ENCODE data around the gene PCCB.

The PCCB gene

GRCh38 chr3:136277634-136278033, 27.5 kb downstream of the PCCB start:
- Mint-ChIP-seq H3K4me3 (no peak overlapping the region), H3K36me3 (ENCODE audit: low read depth) (peaks cover 84% of the 10 kb centered on the region), H3K9me3 (peaks cover 20% of the 10 kb centered on the region), H3K27me3 (no peaks in the 10 kb centered on the region), H3K4me1 (ENCODE audit: low read depth) (peaks cover 19% of the 10 kb centered on the region), H3K27ac (no peak overlapping the region)
- no peak for DNase-seq

DNA sequence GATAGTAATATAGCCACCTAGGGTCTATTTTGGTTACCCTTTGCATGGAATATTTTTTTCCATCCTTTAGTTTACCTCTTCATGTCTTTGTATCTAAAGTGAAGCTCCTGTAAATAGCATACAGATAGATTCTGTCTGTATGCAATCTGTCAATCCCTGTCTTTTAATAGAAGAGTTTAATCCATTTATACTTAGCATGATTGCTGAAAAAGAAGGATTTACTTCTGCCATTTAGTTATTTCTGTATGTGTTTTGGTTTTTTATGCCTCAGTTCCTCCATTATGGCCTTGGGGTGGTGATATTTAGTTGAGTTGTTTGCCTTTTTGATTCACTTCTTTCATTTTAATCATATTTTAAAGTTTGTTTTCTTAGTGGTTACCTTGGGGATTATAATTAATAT, 29.0 kb downstream of the PCCB start:
- Mint-ChIP-seq H3K9me3 (peaks cover 20% of the 10 kb centered on the region), H3K4me1 (ENCODE audit: low read depth) (peaks cover 12% of the 10 kb centered on the region), H3K36me3 (ENCODE audit: low read depth) (peaks cover 85% of the 10 kb centered on the region), H3K27me3 (no peaks in the 10 kb centered on the region), H3K27ac (no peak overlapping the region), H3K4me3 (no peak overlapping the region)
- DNase-seq: no peak

- peaks cover 88% of the 10 kb centered on the region for H3K36me3 Mint-ChIP-seq (ENCODE audit: low read depth)
- peaks cover 20% of the 10 kb centered on the region for H3K9me3 Mint-ChIP-seq
- no peak overlapping the region for H3K4me3 Mint-ChIP-seq
Observed at GRCh38 chr3:136280961-136281360, 30.8 kb downstream of the PCCB start.

DNA sequence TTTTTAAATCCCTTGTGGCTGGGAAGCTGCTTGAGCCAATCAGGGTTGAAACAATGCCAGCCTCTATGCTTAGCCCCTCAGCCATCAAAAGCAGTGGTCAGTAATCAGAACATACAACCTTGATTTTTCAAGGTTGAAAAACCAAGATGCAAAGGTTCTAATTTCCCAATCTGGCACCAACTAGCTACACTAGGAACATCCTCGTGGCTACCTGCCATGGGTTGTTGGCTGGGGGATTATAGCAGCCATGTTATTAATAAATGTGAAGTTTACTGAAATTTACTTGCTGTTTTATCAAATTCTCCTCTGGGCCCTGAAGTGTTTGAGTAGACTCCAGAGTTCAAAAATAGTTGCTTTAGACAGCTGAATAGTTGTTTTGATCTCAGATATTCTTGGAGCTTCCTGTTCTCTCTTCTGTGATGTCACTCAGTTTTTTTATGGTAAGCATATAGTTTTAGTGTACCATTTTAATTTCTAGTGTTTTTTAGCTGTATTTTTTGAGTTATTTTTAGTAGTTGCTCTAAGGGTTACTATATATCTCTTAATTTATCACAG, 31.9 kb downstream of the PCCB start:
- DNase-seq: no peak
- Mint-ChIP-seq H3K36me3 (ENCODE audit: low read depth) (peaks cover 85% of the 10 kb centered on the region), H3K27me3 (no peaks in the 10 kb centered on the region), H3K4me3 (no peak overlapping the region), H3K9me3 (peaks cover 20% of the 10 kb centered on the region), H3K27ac (no peak overlapping the region), H3K4me1 (ENCODE audit: low read depth) (peaks cover 10% of the 10 kb centered on the region)

More at GRCh38 chr3:136280961-136281360, 30.8 kb downstream of the PCCB start:
- peaks cover 10% of the 10 kb centered on the region for H3K4me1 Mint-ChIP-seq (ENCODE audit: low read depth)
- H3K27me3 Mint-ChIP-seq: no peaks in the 10 kb centered on the region
- H3K27ac Mint-ChIP-seq: no peak overlapping the region
- no peak for DNase-seq

GRCh38 chr3:136283627-136284026, 33.5 kb downstream of the PCCB start:
- Mint-ChIP-seq H3K27me3 (no peaks in the 10 kb centered on the region), H3K27ac (no peak overlapping the region), H3K36me3 (ENCODE audit: low read depth) (peaks cover 79% of the 10 kb centered on the region), H3K4me1 (ENCODE audit: low read depth) (peaks cover 10% of the 10 kb centered on the region), H3K4me3 (no peak overlapping the region), H3K9me3 (peaks cover 18% of the 10 kb centered on the region)
- no peak for DNase-seq

DNA sequence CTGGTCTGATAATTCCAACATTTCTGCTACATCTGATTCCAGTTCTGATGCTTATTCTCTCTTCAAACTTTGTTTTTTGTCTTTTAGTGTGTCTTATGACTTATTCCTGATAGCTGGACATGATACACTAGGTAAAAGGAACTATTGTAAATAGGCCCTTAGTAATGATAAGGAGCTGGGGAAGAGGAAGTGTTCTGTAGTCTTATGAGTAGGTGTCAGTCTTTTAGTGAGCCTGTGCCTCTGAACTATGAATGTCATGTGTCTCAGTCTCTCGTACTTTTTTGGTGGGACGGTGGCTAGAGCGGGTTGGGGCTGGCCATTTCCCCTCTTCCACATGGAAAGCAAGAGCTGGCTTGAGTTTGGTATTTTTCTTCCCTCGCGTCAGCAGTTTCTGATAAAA, 41.2 kb downstream of the PCCB start:
- Mint-ChIP-seq H3K27ac (no peak overlapping the region), H3K36me3 (ENCODE audit: low read depth) (peaks cover 76% of the 10 kb centered on the region), H3K27me3 (no peaks in the 10 kb centered on the region), H3K9me3 (no peaks in the 10 kb centered on the region), H3K4me1 (ENCODE audit: low read depth) (no peaks in the 10 kb centered on the region), H3K4me3 (no peak overlapping the region)
- no peak for DNase-seq

DNA sequence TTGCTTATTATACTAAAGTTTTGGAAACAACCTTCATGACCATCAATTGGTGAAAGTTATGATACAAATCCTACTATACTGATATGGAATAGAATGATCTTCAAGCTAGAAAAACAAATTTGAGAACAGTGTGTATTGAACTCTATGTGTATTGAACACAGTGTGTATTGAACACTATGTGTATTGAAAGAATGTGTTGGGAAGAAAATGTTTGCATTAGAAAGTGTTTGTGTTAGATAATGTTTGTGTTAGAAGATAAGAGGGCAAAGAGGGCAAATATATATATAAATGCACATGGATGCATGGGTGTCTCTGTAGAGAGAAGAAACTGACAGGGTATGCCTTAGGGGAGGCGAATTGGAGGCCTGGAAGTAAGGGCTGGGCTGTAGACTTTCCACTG, 42.4 kb downstream of the PCCB start:
- H3K4me3 Mint-ChIP-seq: no peak overlapping the region
- no peaks in the 10 kb centered on the region for H3K9me3 Mint-ChIP-seq
- H3K27ac Mint-ChIP-seq: no peak overlapping the region
- DNase-seq: no peak
- H3K4me1 Mint-ChIP-seq (ENCODE audit: low read depth): no peaks in the 10 kb centered on the region
- H3K27me3 Mint-ChIP-seq: no peaks in the 10 kb centered on the region
- peaks cover 74% of the 10 kb centered on the region for H3K36me3 Mint-ChIP-seq (ENCODE audit: low read depth)

DNA sequence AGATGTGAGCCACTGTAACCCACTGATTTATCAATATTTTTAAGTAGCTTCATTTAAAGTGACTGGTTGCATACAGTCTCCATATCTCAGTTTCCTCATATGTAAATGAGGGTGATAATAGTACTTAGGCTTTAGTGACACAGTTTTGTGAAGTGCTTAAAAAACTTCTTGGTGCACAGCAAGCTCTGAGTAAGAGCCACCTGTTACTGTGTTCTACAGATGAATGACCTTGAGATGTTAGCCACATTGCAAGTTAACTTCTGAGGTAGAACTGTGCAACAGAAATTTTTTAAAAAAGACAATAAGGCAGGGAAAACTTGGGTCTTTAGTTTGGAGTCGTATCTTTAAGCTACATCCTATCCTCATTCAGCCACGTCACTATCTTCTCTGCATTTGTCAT, 43.1 kb downstream of the PCCB start:
- H3K4me3 Mint-ChIP-seq: no peak overlapping the region
- H3K27ac Mint-ChIP-seq: no peak overlapping the region

DNA sequence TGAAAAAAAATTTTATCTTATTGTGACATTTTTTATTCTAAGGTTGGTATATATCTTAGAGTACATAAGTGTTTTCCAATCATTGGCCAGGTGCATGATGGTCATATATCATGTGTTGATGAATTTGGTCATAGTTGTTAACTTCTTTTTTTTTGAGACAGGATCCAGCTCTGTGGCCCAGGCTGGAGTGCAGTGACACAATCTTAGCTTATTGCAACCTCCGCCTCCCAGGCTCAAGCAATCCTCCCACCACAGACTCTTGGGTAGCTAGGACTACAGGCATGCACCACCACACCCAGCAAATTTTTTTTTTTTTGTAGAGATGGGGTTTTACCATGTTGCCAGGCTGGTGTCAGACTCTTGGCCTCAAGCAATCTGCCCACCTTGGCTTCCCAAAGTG, 44.0 kb downstream of the PCCB start:
- H3K27me3 Mint-ChIP-seq: no peaks in the 10 kb centered on the region
- DNase-seq: no peak
- peaks cover 81% of the 10 kb centered on the region for H3K36me3 Mint-ChIP-seq (ENCODE audit: low read depth)

More for the DNA sequence above, 43.1 kb downstream of the PCCB start:
- H3K9me3 Mint-ChIP-seq: no peaks in the 10 kb centered on the region
- H3K36me3 Mint-ChIP-seq (ENCODE audit: low read depth): peaks cover 76% of the 10 kb centered on the region
- H3K27me3 Mint-ChIP-seq: no peaks in the 10 kb centered on the region
- no peaks in the 10 kb centered on the region for H3K4me1 Mint-ChIP-seq (ENCODE audit: low read depth)
- DNase-seq: no peak

DNA sequence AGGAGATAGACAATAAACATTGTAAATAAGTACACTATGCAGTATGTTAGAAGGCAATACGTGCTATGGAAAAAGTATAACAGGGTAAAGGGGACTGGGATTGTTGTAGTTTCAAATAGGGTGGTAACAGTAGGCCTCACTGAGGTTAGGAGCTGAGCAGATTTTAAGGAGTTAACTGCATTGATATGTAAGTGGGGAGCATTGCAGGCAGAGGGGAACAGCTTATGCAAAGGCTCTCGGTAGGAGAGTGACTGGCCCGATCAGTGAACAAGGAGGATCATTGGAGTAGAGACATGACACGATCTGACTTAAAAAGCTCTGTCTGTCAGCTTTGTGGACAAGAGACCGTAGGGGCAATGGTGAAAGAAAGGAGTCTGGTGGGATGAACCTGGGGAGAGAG, 46.8 kb downstream of the PCCB start:
- H3K9me3 Mint-ChIP-seq: no peaks in the 10 kb centered on the region
- H3K4me3 Mint-ChIP-seq: no peak overlapping the region
- no peaks in the 10 kb centered on the region for H3K27me3 Mint-ChIP-seq
- H3K36me3 Mint-ChIP-seq (ENCODE audit: low read depth): peaks cover 77% of the 10 kb centered on the region
- no peak overlapping the region for H3K27ac Mint-ChIP-seq
- no peaks in the 10 kb centered on the region for H3K4me1 Mint-ChIP-seq (ENCODE audit: low read depth)
- no peak for DNase-seq

More for the DNA sequence above, 44.0 kb downstream of the PCCB start:
- no peak overlapping the region for H3K4me3 Mint-ChIP-seq
- H3K27ac Mint-ChIP-seq: no peak overlapping the region
- no peaks in the 10 kb centered on the region for H3K4me1 Mint-ChIP-seq (ENCODE audit: low read depth)
- no peaks in the 10 kb centered on the region for H3K9me3 Mint-ChIP-seq

GRCh38 chr3:136297826-136298225, 47.7 kb downstream of the PCCB start:
- H3K4me3 Mint-ChIP-seq: no peak overlapping the region
- no peak for DNase-seq
- H3K9me3 Mint-ChIP-seq: no peaks in the 10 kb centered on the region
- H3K27me3 Mint-ChIP-seq: no peaks in the 10 kb centered on the region
- H3K4me1 Mint-ChIP-seq (ENCODE audit: low read depth): no peaks in the 10 kb centered on the region
- H3K27ac Mint-ChIP-seq: peak overlapping the region; percentile 22
- H3K36me3 Mint-ChIP-seq (ENCODE audit: low read depth): peaks cover 76% of the 10 kb centered on the region

GRCh38 chr3:136300444-136300843, 50.3 kb downstream of the PCCB start:
- no peaks in the 10 kb centered on the region for H3K9me3 Mint-ChIP-seq
- no peaks in the 10 kb centered on the region for H3K27me3 Mint-ChIP-seq
- H3K4me1 Mint-ChIP-seq (ENCODE audit: low read depth): no peaks in the 10 kb centered on the region
- peaks cover 74% of the 10 kb centered on the region for H3K36me3 Mint-ChIP-seq (ENCODE audit: low read depth)
- H3K4me3 Mint-ChIP-seq: no peak overlapping the region
- no peak for DNase-seq
- H3K27ac Mint-ChIP-seq: no peak overlapping the region

GRCh38 chr3:136305879-136306278, 55.7 kb downstream of the PCCB start:
- no peak for DNase-seq
- Mint-ChIP-seq H3K4me1 (ENCODE audit: low read depth) (no peaks in the 10 kb centered on the region), H3K9me3 (peaks cover 2% of the 10 kb centered on the region), H3K36me3 (ENCODE audit: low read depth) (peaks cover 64% of the 10 kb centered on the region), H3K4me3 (no peak overlapping the region), H3K27me3 (no peaks in the 10 kb centered on the region), H3K27ac (no peak overlapping the region)

GRCh38 chr3:136311261-136311660, 61.1 kb downstream of the PCCB start:
- no peaks in the 10 kb centered on the region for H3K9me3 Mint-ChIP-seq
- no peaks in the 10 kb centered on the region for H3K27me3 Mint-ChIP-seq
- no peak overlapping the region for H3K27ac Mint-ChIP-seq
- H3K4me3 Mint-ChIP-seq: no peak overlapping the region
- DNase-seq: no peak
- H3K36me3 Mint-ChIP-seq (ENCODE audit: low read depth): peaks cover 32% of the 10 kb centered on the region
- no peaks in the 10 kb centered on the region for H3K4me1 Mint-ChIP-seq (ENCODE audit: low read depth)

- H3K27ac Mint-ChIP-seq: no peak overlapping the region
Observed at GRCh38 chr3:136311968-136312367, 61.8 kb downstream of the PCCB start.

DNA sequence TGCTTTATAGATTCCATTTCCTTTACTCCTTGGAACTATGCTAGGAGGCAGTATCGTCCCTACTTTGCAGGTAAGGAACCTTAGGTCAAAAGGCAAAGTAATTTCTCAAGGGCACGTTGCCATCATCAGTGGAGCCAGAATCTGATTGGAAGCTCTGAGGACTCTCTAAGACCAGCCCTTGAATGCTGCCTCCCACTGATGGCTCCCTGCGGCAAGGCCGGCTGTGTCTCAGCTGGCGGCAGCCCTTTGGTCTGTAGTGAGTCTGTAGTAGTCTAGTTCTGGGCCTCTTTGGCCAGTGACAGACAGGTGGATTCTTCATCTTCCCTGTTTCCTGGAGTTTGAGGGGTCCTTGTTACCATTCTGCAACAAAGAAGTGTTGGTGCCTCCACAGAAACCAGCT, 76.2 kb downstream of the PCCB start:
- Mint-ChIP-seq H3K27ac (no peak overlapping the region), H3K4me1 (ENCODE audit: low read depth) (peaks cover 4% of the 10 kb centered on the region), H3K27me3 (no peaks in the 10 kb centered on the region), H3K9me3 (peaks cover 20% of the 10 kb centered on the region), H3K4me3 (no peak overlapping the region), H3K36me3 (ENCODE audit: low read depth) (peaks cover 90% of the 10 kb centered on the region)
- no peak for DNase-seq

More at GRCh38 chr3:136311968-136312367, 61.8 kb downstream of the PCCB start:
- H3K36me3 Mint-ChIP-seq (ENCODE audit: low read depth): peaks cover 34% of the 10 kb centered on the region
- no peaks in the 10 kb centered on the region for H3K4me1 Mint-ChIP-seq (ENCODE audit: low read depth)
- no peak for DNase-seq
- no peaks in the 10 kb centered on the region for H3K9me3 Mint-ChIP-seq
- no peak overlapping the region for H3K4me3 Mint-ChIP-seq
- no peaks in the 10 kb centered on the region for H3K27me3 Mint-ChIP-seq

All from activated T-cell treated with anti-CD3 and anti-CD28 coated beads, Interleukin-2, amount 50 U/mL, for 24 hours (primary cell).